Heart left ventricle (tissue), 16 donors: ENCODE data around the gene ZC3HAV1L. TPM values are rescaled to one million over a fixed set of nuclear protein-coding genes. Genes with fewer than 3 reads are reported as not detected.

ENCODE experiments used
- ATAC-seq, 4 donors: fragments of 200-7000 bp; cut with Tn5 transposase; one replicate each; pipeline ENCODE4 v1.9.1; 2020 to 2022; ENCODE audit warnings: moderate library complexity in 4 of 4, mild to moderate bottlenecking in 3 of 4, moderate number of reproducible peaks in 1 of 4
- DNase-seq, 5 donors: peaks; one replicate each; pipeline ENCODE4 v3.0.0-alpha.2; 2020
- H3K27ac ChIP-seq, 12 donors: fragments of 200-600 bp; sonication (generic) in 4 of 12; one replicate each; pipeline versions ENCODE4 v1.5.0 to v1.8.0; 2016 to 2022; ENCODE audit warnings: mild to moderate bottlenecking in 2 of 12
- H3K27me3 ChIP-seq, 9 donors: fragments of 200-600 bp; sonication (generic) in 2 of 9; one replicate each; pipeline versions ENCODE4 v1.5.1 to v1.8.0; 2016 to 2022; ENCODE audit warnings: mild to moderate bottlenecking in 3 of 9
- H3K36me3 ChIP-seq, 9 donors: fragments of 200-600 bp; sonication (generic) in 2 of 9; one replicate each; pipeline versions ENCODE4 v1.5.0 to v1.8.0; 2018 to 2022; ENCODE audit warnings: mild to moderate bottlenecking in 2 of 9
- H3K4me1 ChIP-seq, 12 donors: fragments of 200-600 bp; sonication (generic) in 4 of 12; one replicate each; pipeline versions ENCODE4 v1.5.0 to v1.8.0; 2016 to 2022; ENCODE audit warnings: mild to moderate bottlenecking in 3 of 12
- H3K4me3 ChIP-seq, 12 donors: fragments of 200-600 bp; sonication (generic) in 4 of 12; one replicate each; pipeline versions ENCODE4 v1.5.0 to v1.8.0; 2017 to 2022; ENCODE audit warnings: mild to moderate bottlenecking in 9 of 12, moderate library complexity in 4 of 12
- H3K9me3 ChIP-seq, 12 donors: fragments of 200-600 bp; sonication (generic) in 4 of 12; one replicate each; pipeline versions ENCODE4 v1.5.0 to v1.8.0; 2016 to 2022; ENCODE audit warnings: mild to moderate bottlenecking in 1 of 12
- CTCF ChIP-seq, 12 donors: fragments of 200-600 bp; sonication (generic) in 4 of 12; IDR thresholded peaks; one replicate each; pipeline versions ENCODE4 v1.5.0 to v1.8.0; 2018 to 2022; ENCODE audit warnings: antibody characterized with exemption in 12 of 12, mild to moderate bottlenecking in 5 of 12
- POLR2A ChIP-seq, 2 donors: fragments of 450-650 bp; IDR thresholded peaks; one replicate each; pipeline ENCODE4 v1.6.1; 2017; ENCODE audit warnings: antibody characterized with exemption in 2 of 2, mild to moderate bottlenecking in 2 of 2, moderate library complexity in 2 of 2
- WGBS, 4 donors: extraction: QIAGEN DNeasy Blood & Tissue Kit in 2 of 4; methylation state at CpG; one replicate each; pipeline versions ENCODE4 v1.1.5 to v1.1.7; 2013 to 2018; 5-methylcytosine and 5-hydroxymethylcytosine counted together
- intact Hi-C, 10 donors: fragments of 100-400 bp; cut with DNase I; formaldehyde crosslinking; loops; one replicate each; pipeline versions ENCODE4 v1.11.1 to v1.14.2; 2022
- polyA plus RNA-seq, 2 donors: library from polyadenylated mRNA; stranded (reverse); fragments of 200-250 nt; gene quantifications; one replicate each; pipeline ENCODE4 v1.2.3, GENCODE V29; 2013
- total RNA-seq, 9 donors: library from RNA; depleted of rRNA in 2 of 9; stranded (reverse); fragments of >200 nt in 2 of 9; fragmentation: NEBNext Ultra II Directional in 3 of 9; extraction: Animal tissue kit (Norgen Biotek cat#: 25700) in 3 of 9; gene quantifications; one replicate each; pipeline versions ENCODE4 v1.1.0 to v1.2.4, GENCODE V29; 2016 to 2023
- donor health status: ischemic (EF 13 %, LVEDD 7.1; RV severe dilation, severe dysfunction).
- donor health status: healthy with polysubstance abuse.
- donor health status: DM: no; HTN: yes; CAD: no.
- donor health status: DM: no; HTN: no; CAD: no.
- donor health status: ischemic (EF 25% LVEDD 6.9; RV normal size, moderate dysfunction).
- donor health status: ischemic (EF 25% LVEDD 5.7; RV mildly dilated, moderate dysfunction).
- donor health status: healthy.
- donor health status: DM: yes; HTN: yes; CAD: no.
- donor health status: ischemic (EF 35%, LVEDD 5.7; RV mildly dilated, moderate dysfunction).
- donor health status: nonischemic (EF 11% LVEDD 7.7; RV severe dilation, severe dysfunction).
- donor health status: DM: yes; HTN: yes; CAD: no.
- donor health status: PGD.
- donor health status: ischemic (EF 29% LVEDD 5.4; RV normal size, mild dysfunction).
- donor health status: nonischemic (EF 23%, LVEDD 6.1; RV moderate dilation, normal function).

Gene ZC3HAV1L
- total and polyA plus RNA-seq, 11 donors, result 0.46 to 6.2 (median 1.9) TPM

DNA sequence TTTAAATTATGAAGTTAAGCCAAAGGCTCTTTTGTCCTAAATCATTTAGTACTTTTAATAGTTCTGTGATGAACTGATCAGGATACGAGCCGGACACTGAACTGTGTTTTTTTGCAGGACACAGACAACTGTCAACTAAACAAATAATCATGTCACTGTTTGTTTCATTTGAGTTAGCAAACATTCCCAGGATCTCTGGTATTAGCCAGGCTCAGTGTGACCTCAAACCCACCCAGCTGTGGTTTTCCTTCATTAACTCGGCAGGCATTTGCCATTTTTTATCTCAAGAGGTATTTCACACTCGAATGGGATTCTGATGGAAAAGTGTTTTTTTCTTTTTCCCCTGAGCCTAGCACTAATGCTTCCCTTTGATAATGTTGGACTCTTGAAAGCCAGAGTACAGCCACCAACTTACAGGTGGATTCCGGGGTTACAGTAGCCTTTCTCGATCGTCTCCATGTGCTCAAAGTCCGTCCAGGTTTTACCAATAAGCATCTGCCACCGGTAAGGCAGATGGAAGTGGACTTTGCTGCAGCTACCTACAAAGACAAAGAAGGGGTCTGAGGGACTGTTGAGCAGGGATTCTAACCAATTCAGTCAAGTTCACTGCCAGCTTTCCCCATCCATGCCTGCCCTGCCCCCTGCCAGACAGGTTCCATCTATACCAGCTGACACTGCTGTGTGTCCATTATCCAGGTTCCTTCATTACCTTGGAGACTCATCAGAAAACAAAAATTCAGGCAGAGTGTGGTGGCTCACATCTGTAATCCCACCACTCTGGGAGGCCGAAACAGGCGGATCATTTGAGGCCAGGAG, 40.2 kb upstream of the ZC3HAV1L start:
- intact Hi-C loops, result loop anchor here (1.0 to 10.0 kb wide), 9 partner anchors 39 to 191 kb away; partner anchors contain the start of gene ZC3HAV1L (in 1 of the 10)
- WGBS, 4 donors, result 85 to 91% (median 87%) methylated on average over 11 of the region's 11 CpGs
- Histone ChIP-seq H3K4me3 (no peak overlapping the region), H3K27me3 (no peaks in the 10 kb centered on the region), H3K9me3 (no peaks in the 10 kb centered on the region), H3K4me1 (peaks cover 0 to 41% (median 9%) of the 10 kb centered on the region in 12 donors), H3K27ac (no peak overlapping the region), H3K36me3 (peaks cover 0 to 99% (median 86%) of the 10 kb centered on the region in 9 donors)
- ATAC-seq (no peak), DNase-seq (no peak)
- TF ChIP-seq CTCF (IDR thresholded peaks at IDR 0.05) (no peak), POLR2A (IDR thresholded peaks at IDR 0.05) (no peak)

- intact Hi-C loops, result loop anchor here (1.0 to 10.0 kb wide), 8 partner anchors 38 to 190 kb away; partner anchors contain the start of gene ZC3HAV1L (in 1 of the 10)
- 36 to 40% (median 40%) methylated on average over 9 of the region's 9 CpGs for WGBS, 4 donors
- Histone ChIP-seq H3K4me1 (peaks cover 0 to 32% (median 5%) of the 10 kb centered on the region in 12 donors), H3K36me3 (peaks cover 0 to 99% (median 89%) of the 10 kb centered on the region in 9 donors), H3K27me3 (no peaks in the 10 kb centered on the region), H3K27ac (peak overlapping the region in 6 of 12 donors; percentile 23 to 62 (median 40)), H3K9me3 (no peaks in the 10 kb centered on the region), H3K4me3 (no peak overlapping the region)
- ATAC-seq (peak; percentile 73 to 91 (median 90)), DNase-seq (peak in 4 of 5 donors; percentile 70 to 77 (median 72))
- TF ChIP-seq POLR2A (IDR thresholded peaks at IDR 0.05) (no peak), CTCF (IDR thresholded peaks at IDR 0.05) (peak; percentile 71 to 91 (median 86))
These were observed 39.3 kb upstream of the ZC3HAV1L start for GRCh38 chr7:139075031-139075652.

DNA sequence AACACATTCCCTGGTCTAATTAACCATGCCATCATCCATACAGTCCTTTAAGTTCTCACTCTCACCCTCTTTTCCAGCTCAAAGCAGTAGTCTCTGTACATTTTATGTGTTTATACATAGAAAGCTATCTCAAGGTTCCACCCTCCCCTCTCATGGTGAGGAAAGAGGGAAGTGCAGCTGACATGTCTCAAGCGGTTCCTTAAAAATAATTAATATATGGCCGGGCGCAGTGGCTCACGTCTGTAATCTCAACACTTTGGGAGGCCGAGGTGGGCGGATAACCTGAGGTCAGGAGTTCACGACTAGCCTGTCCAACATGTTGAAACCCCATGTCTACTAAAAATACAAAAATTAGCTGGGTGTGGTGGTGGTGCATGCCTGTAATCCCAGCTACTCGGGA, 37.0 kb upstream of the ZC3HAV1L start:
- Histone ChIP-seq H3K4me3 (no peak overlapping the region), H3K27ac (peak overlapping the region in 1 of 12 donors; percentile 32), H3K27me3 (no peaks in the 10 kb centered on the region), H3K4me1 (peaks cover 0 to 31% (median 3%) of the 10 kb centered on the region in 12 donors), H3K36me3 (peaks cover 0 to 99% (median 87%) of the 10 kb centered on the region in 9 donors), H3K9me3 (no peaks in the 10 kb centered on the region)
- intact Hi-C loops, result loop anchor here in 7 of 10 donors (5.0 to 10.0 kb wide), 3 partner anchors 35 to 188 kb away; partner anchors contain the start of gene ZC3HAV1L (in 1 of the 7)
- WGBS, 4 donors, result 73 to 89% (median 78%) methylated on average over 8 of the region's 8 CpGs
- ATAC-seq (no peak), DNase-seq (no peak)
- TF ChIP-seq POLR2A (IDR thresholded peaks at IDR 0.05), result no peak
- TF ChIP-seq CTCF (IDR thresholded peaks at IDR 0.05), result no peak

- no peak overlapping the region for H3K27ac ChIP-seq
- peaks cover 0 to 99% (median 83%) of the 10 kb centered on the region in 9 donors for H3K36me3 ChIP-seq
- no peak overlapping the region for H3K4me3 ChIP-seq
- peaks cover 0 to 31% (median 3%) of the 10 kb centered on the region in 12 donors for H3K4me1 ChIP-seq
- DNase-seq (no peak), ATAC-seq (no peak)
- intact Hi-C loops, result loop anchor here in 7 of 10 donors (5.0 to 10.0 kb wide), 3 partner anchors 34 to 187 kb away; partner anchors contain the start of gene ZC3HAV1L (in 1 of the 7)
- H3K9me3 ChIP-seq, result no peaks in the 10 kb centered on the region
- no peak for TF ChIP-seq CTCF (IDR thresholded peaks at IDR 0.05)
- TF ChIP-seq POLR2A (IDR thresholded peaks at IDR 0.05), result no peak
- no peaks in the 10 kb centered on the region for H3K27me3 ChIP-seq
- WGBS, 4 donors, result 77 to 87% (median 84%) methylated on average over 3 of the region's 3 CpGs
These were observed 35.8 kb upstream of the ZC3HAV1L start for GRCh38 chr7:139071680-139072079.
